Stimulated activated CD8-positive, alpha-beta memory T cell treated with anti-CD3 and anti-CD28 coated beads, Interleukin-4, amount 100 ng/mL, for 48 hours (primary cell): ENCODE measurements around the gene DYRK1A.
A peak's percentile ranks its signal among the peaks of the same experiment; 100 is the strongest.

ENCODE experiments used
- DNase-seq: peaks from one replicate; pipeline ENCODE4 v3.0.0-alpha.2; 2020

The DYRK1A gene

DNA sequence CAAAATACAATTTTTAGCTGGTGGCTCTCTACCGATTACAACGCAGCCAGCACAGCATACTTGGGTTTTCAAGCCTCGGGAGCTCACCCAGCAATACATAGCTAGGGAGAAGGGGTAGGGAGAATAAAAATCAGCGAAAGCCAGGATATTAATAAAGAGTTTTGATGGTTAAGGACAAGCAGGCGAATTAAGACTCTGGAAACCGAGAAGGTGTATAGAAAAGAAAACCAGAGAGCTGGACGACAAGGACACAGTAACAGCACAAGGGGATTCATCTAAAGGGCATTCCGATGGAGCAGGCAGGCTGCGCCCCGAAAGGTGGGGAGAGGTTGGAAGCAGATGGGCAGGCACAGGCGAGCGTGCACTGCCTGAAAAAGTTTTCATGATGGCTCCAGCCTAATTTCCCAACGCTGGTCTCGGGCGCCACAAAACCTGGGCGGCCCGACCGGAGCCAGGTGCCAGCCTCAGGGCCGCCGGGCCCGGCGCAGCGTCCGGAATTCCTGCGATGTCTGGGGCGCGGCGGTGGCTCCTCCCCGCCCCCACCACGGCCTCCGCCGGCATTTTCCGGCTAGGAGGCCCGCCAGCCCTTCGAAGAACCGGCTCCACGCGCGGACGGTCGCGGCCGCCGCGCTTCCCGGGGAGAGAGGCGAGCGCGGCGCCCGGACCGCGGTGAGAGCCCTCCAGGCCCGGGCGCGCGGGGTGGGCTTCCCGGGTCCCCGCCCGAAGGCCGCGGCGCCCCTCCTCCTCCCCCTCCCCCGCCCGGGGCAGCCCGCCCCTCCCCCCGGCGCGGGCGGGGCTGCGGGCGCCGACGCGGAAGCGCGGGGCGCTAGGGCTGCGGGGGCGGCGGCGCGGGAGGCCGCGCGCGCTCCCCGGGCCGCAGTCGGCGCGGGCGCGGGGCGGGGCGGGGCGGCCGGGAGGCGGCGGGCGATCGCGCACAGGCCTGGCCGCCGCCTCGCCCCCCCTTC, 774 bp upstream of the DYRK1A start:
- peak; percentile 66 for DNase-seq

DNA sequence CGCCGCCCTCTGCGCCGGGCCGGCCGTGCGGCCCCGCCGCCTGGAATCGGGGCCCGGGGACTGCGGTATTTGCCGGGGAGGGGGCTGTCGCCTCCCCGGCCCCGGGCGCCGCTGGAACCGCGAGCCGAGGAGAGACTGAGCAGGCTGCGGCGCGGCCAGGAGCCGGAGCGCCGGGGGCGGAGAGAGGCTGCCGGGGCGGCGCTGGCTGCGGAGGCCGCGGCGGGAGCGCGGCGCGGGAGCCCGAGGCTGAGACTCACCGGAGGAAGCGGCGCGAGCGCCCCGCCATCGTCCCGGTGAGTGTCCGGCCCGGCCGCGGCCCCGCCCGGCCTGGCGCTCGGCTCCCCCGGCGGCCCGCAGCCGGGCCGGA, 746 bp downstream of the DYRK1A start:
- DNase-seq, result peak; percentile 31

GRCh38 chr21:37367703-37368540, 1.3 kb downstream of the DYRK1A start:
- DNase-seq, result peak; percentile 56

DNA sequence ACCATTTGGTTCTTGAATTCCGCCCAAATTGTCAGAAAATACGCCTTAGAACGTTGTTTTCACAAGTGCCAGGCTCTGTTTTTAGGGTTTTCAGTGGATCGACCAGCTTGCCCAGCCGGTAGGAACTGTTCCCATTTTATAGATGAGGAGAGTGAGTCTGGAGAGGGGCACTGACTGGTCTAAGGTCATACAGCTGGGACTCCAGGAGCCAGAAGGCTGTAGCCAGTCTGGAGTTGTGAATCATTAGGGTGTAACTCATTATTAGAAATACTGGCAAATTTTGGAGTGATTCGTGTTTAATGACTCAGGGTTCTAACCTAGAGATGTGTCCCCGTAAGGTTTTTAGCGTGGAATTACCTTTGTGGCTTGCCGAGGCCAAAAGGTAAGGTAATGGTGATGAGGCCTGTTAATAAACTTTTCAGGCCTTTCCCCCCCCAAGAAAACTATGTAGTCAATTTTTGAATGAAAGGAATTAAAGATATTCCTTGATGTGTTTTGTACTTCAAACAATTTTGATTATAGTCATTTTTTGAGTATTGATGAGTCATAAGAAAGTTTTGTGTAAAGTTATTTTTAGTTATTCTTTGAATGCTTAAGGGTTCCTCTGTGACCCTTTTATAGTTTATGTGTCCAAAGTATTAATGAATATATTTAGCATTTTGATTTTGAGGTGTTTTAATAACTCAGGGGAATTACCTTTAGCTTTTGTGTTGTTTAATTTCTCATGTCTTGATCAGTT, 2.1 kb downstream of the DYRK1A start:
- no peak for DNase-seq

DNA sequence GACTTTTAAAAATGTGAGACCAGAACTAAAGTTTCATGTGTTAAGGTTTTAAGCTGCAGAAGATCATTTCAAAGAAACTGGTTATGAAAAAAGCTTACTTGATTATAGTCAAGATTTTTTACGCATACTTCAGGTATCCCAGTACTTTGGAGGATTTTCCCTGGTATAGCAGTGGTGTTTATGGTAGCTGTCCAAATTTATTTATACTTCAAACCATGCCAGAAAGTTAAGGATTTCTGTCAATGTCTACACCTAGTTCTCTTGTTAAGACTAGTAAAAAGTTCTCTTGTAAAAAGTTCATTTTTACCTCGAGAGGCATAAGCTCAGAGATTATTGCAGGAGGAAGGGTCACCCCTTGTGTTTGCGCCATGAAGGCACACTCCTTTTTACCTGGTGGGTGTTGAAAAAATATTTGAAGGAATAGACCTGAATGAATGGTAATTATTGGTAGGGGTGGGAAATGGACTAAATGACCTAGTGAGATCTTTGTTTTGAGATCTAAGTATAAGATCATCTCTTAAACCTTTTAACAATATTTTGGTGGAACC, 2.8 kb downstream of the DYRK1A start:
- no peak for DNase-seq

DNA sequence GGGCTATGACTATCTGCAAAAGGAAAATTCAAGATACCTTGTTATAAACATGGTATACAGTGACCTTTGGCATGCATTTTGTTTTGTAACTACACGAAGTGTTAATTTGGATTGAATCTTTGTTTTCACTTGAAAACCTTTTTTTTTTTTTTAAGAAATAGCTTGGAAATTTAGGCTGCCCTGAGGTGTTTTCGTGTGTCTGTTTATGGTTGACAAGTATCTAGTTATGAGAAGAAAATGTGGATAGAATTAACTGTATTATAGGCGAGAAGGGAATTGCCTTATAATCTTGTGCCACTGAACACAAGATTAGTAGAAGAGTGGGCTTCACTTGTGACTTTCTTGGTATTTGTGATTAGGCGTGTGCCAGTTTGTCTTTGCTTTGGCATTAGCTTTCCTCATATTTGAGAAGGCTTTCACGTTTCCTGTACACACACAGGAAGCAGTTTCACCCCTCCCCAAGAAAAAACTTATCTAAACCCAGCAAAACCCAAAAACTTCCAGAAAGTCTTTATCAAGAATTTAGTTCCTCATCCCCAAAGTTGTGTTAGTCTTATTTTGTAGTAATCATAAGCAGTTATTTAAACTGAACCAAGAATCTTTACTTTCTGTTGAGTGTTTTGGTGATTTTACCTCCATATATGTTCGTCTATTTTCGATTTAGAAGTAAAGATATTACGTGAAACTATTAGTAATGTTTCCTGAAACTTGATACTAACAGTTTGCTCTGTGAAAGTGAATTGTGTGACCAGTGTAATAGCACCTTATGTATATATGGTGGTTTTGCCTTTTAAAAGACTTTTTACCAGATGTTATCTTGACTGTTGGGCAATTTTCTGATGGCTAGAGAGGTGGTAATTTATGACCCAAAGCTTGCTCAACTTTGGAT, 3.8 kb downstream of the DYRK1A start:
- DNase-seq, result no peak

DNA sequence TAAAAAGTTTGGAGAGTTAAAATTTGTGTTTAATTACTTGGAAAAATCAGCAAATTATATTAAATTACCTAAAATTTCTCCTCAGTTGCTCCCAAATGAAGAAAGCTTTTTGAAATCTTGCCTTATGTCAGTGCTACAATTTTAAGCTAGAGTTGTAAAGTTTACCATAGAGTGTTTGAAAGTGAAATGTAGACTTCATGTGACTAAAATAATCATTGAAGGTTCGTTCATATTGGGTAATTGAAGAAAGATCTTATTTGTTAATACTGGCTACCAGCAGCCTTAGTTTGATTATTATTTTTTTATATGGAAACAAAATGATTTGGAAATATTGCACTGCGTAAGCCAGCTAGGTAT, 4.4 kb downstream of the DYRK1A start:
- DNase-seq, result no peak

GRCh38 chr21:37372127-37372731, 5.7 kb downstream of the DYRK1A start:
- no peak for DNase-seq

GRCh38 chr21:37372951-37373350, 6.4 kb downstream of the DYRK1A start:
- no peak for DNase-seq

- no peak for DNase-seq
Observed at GRCh38 chr21:37373539-37373938, 7.0 kb downstream of the DYRK1A start.

DNA sequence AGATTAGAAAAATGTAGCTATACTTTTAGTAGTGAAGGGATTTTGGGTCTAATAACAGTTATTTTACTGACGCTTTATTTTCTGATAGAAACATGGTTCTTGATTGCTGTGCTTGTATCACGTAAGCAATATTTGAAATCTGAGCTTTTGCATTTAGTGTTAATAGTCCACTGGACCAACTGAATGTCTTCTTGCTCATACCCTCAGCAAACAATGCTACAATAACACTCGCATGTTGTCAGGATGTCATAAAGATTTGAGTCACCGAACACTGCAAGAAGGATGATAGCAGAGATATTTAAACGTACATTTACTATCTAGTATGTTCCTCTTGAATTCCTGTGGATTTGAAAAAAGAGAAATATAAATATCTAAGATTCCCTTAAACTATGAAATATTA, 7.5 kb downstream of the DYRK1A start:
- no peak for DNase-seq

DNA sequence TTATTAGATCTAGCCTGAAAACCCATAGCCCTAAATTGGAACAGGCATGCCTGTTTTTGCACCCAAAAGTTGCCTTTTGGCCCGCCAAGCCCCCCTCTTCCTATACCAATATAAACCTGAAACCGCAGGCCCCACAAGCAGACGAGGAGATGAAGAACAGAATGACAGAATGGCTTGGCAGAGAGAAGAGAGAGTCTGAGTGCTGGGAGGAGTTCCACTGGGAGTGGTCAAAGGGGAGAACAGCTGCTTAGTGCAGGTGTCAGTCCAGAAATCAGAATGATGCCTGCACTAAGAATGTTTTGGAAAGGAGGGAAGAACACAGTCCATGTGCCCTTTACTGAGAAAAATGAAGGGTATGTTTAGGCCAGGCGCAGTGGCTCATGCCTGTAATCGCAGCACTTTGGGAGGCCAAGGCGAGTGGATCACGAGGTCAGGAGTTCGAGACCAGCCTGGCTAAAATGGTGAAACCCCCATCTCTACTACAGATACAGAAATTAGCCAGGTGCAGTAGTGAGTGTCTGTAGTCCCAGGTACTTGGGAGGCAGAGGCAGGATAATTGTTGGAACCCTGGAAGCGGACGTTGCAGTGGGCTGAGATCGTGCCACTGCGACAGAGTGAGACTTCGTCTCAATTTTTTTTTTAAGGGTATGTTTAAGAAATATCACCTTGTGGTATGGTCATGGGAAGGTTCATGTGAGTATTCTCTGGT, 9.4 kb downstream of the DYRK1A start:
- DNase-seq, result no peak

GRCh38 chr21:37378700-37379139, 12.1 kb downstream of the DYRK1A start:
- no peak for DNase-seq

DNA sequence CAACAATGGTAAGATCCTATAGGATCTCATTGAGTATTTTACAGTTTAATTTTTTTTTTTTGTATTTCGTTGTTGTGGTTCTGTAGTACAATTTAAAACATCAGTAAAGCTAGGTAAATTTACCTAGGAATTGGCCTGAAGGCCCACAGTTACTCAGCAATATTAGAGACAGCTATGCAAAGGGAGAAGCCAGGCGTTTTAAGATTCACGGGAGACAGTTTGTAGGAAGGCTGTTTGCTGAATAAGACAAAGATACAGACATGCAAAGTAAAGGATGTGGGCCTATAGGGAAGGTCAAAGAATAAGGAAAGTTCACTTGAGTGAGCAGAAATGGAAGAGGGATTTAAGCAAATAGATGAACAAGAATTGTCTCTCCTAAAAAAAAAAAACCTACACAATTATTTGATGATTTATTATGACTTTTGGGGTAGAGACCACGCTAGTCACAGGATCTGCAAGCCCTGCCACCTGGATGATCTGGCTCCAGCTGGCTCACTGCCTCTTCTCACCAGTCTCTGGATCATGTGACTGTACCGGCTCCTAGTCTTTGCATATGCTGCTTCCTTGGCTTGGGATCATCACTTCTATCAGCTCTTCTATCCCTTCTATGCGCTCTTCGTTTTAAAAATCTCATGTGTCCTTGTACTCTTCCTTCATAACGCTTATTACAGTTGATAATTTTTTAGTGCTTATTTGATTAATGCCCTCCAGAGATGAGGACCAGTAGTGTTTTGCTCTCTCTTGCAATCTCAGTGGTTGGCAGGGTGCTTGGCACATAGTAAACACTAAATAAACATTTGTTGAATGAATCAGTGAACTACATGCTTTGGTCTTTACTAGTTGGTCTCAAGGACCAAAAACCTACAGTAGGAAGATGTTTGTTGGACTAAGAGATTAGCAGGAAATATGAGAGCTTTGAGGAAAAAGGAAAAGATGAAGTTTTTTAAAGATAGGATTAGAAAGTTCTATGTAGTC, 14.1 kb downstream of the DYRK1A start:
- DNase-seq, result no peak

DNA sequence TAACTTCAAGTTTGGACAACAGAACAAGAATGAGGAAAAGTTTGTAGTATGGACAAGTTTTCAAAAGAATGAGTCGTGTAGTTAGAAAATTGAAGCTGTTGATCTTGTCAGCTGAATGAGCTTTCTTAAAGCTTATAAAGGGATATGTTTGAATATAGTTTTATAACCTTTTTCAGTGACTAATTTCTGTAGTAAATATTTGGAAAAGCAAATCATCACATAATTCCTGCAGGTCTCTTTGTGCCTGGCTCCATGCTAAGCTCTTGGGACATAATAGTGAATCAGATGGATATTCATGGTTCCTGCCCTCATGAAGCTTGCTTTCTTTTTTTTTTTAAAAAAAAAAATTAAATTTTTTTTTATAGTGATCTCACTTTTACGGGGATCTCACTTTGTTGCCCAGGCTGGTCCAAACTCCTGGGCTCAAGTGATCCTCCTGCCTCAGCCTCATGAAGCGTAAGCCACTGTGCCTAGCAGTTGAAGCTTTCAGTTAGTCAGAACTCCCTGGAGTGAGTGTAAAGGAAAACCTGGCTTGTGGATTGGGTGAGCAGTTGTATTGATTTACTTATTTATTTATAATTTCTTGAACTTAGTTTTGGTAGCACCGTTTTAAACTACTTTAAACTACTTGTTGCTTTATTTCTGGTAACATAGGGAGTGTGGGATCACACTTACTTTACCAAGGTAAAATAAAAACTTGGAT, 15.5 kb downstream of the DYRK1A start:
- no peak for DNase-seq

DNA sequence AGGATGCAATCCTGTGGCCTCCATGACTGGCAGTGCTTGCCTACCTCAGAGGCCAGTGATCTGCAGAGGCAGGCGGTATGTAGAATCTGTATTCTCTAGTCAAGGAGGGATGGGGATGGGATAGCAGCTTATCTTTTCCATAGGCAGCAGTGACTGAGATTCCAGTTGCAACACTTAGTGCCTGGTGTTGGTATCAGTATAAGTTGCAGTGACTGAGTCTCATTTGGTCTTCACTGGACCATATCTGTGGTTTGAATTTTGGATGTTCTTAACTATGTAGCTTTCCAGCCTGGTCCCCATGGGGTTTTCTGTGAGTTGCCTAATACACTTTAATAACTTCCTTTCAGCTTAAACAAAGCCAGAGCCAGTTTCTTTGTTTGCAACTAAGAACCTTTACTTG, 16.5 kb downstream of the DYRK1A start:
- no peak for DNase-seq

DNA sequence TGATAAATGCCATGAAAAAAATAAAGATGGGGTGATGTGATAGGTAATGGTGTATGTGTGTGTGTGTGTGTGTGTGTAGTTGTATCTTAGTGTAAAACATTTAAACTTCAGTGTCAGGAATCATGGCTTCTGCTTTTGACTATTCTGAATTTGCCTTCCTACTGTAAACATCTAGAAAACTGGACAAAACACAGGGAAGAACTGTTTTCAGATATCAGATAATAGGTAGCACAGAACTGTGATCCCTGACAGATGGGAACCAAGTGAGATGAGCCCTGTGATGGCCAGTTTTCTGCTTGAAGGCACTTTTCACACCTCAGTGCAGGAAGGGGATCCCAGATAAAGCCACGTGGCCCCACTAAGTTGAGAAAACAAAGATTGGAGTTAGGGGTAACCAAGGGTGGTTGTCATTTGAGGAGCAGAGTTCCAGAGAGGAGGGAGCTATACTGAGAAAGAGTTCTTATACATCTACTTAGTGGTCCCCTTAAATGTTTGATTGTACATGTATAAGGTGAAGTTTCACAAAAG, 17.3 kb downstream of the DYRK1A start:
- DNase-seq, result no peak

DNA sequence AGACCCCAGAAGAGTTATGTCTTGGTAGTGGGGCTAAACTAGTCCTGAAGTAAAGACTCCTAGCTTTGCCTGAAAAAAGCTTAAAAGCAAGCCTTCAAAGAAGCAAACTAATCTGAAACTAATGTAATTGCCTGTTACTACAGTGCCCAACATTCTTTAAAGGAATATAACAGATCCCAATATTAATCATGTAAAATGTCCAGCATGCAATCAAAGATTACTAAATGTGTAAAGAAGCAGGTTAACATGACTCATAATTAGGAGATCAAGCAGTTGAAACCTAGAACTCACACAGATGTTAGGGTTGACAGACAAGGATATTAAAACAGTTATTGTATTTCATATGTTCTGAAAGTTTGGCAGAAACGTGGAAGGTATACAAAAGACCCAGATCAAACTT, 17.8 kb downstream of the DYRK1A start:
- no peak for DNase-seq
